Measurements from ENCODE around the gene PCBP3. TPM values are rescaled to one million over a fixed set of nuclear protein-coding genes. Genes with fewer than 3 reads are reported as not detected.
"Not testable (repeated sequence)": the region's sequence is repeated elsewhere in the genome, so short reads cannot be mapped to it uniquely, and the experiment has no call there.

The PCBP3 gene
- total and polyA plus RNA-seq, 10 of the 15 experiments (the other 5 are each of a cell fraction or from before 2014, with no cell fraction given): 0.09 to 1.3 (median 0.46) TPM; not detected in 3

DNA sequence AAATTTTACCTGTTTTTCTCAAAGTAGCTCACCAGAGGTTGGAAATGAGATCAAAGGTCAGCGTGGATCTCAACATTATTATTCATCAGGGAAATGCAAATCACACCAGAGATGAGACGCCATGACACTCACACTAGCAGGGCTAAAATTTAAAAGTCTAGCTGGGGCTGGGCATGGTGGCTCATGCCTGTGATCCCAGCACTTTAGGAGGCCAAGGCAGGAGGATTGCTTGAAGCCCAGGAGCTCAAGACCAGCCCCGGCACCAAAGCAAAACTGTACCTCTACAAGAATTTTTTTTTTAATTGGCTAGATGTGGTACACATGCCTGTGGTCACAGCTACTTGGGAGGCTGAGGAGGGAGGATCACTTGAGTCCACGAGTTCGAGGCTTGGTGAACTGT, 41.4 kb upstream of the PCBP3 start:
- H3K36me3 ChIP-seq (ENCODE audit: control insufficient read depth in 2 of 2, insufficient read depth in 2 of 2, low read length in 1 of 2): peaks cover 0 to 5% of the 10 kb centered on the region in 2 experiments; a peak in 3 of 4 replicates
- ChIA-PET SMC1A (ENCODE audit: uncharacterized antibody, unreplicated experiment) (interaction anchor here (1.2 kb wide), 1 partner anchor 18 kb away, joined by 3 read pairs; no protein-coding TSS in a partner anchor), POLR2A (no interaction called here), CTCF (interaction anchor here (0.8 kb wide), 1 partner anchor 46 kb away, joined by 4 read pairs; no protein-coding TSS in a partner anchor), RAD21 (ENCODE audit: unreplicated experiment) (no interaction called here)
- no TSS peak for BruUV-seq (replicated peaks)
- FAIRE-seq: no peak
- no peaks in the 10 kb centered on the region for H4K20me1 ChIP-seq (ENCODE audit: control insufficient read depth, insufficient read depth)
- no peak overlapping the region for H2AFZ ChIP-seq (ENCODE audit: control insufficient read depth, low read depth, low read length)
- intact Hi-C loops (cut with micrococcal nuclease; ENCODE audit: unreplicated experiment): no loop called here
- H3K4me1 ChIP-seq (ENCODE audit: control insufficient read depth, insufficient read depth, low read length): no peaks in the 10 kb centered on the region
- DNase-seq (ENCODE audit: low read depth, low spot score): no peak
- H3K27ac ChIP-seq (ENCODE audit: control insufficient read depth, insufficient read depth): no peak overlapping the region
- no peaks in the 10 kb centered on the region; the same call in 1 of the 2 replicates for H3K79me2 ChIP-seq (ENCODE audit: control insufficient read depth, insufficient read depth, low read length)
- H3K9ac ChIP-seq (ENCODE audit: control insufficient read depth, insufficient read depth, low read length): no peak overlapping the region
- H3K27me3 ChIP-seq (replicated peaks in 1 of 2; ENCODE audit: control insufficient read depth in 2 of 2, insufficient read depth in 2 of 2, low read length in 1 of 2): no peaks in the 10 kb centered on the region
- no peak for TF ChIP-seq CREB1 (IDR thresholded peaks at IDR 0.05; ENCODE audit: low read depth)
- H3K4me3 ChIP-seq: no peak overlapping the region
- no peak for ATAC-seq
- peaks cover 9% of the 10 kb centered on the region; the same call in 2 of the 3 replicates for H3K9me3 ChIP-seq (replicated peaks; ENCODE audit: control insufficient read depth, insufficient read depth, low read length)
- 43% methylated on average over 5 of the region's 5 CpGs for WGBS (ENCODE audit: insufficient coverage, insufficient replicate concordance, low lambda C conversion rate, missing lambda C conversion rate)
- H3K4me2 ChIP-seq (ENCODE audit: control insufficient read depth, insufficient read depth): no peak overlapping the region
- in situ Hi-C loops (cut with MboI): no loop called here

DNA sequence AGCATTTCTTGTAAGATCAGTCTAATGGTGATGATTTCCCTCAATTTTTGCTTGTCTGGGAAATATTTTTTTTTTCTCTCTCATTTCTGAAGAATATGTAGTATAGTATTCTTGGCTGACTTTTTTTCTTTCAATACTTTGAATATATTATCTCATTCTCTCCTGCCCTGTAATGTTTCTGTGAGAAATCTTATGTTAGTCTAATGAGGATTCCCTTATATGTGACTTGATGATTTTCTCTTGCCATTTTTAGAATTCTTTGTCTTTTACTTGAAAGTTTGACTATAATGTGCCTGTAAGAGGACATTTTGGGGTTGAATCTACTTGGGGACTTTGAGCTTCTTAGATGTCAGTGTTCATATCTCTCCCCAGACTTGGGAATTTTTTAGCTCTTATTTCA, 40.0 kb upstream of the PCBP3 start:
- intact Hi-C loops (cut with micrococcal nuclease; ENCODE audit: unreplicated experiment): no loop called here
- ChIA-PET POLR2A (no interaction called here), CTCF (interaction anchor here (0.8 kb wide), 1 partner anchor 47 kb away, joined by 3 read pairs; no protein-coding TSS in a partner anchor), RAD21 (ENCODE audit: unreplicated experiment) (no interaction called here), SMC1A (ENCODE audit: uncharacterized antibody, unreplicated experiment) (no interaction called here)
- FAIRE-seq (no peak), DNase-seq (ENCODE audit: low read depth, low spot score) (no peak), ATAC-seq (no peak)
- no peaks in the 10 kb centered on the region for H3K79me2 ChIP-seq (ENCODE audit: control insufficient read depth, insufficient read depth, low read length)
- H3K27ac ChIP-seq (ENCODE audit: control insufficient read depth, insufficient read depth): no peak overlapping the region
- in situ Hi-C loops (cut with MboI): no loop called here
- no peak overlapping the region for H3K4me2 ChIP-seq (ENCODE audit: control insufficient read depth, insufficient read depth)
- no peak overlapping the region for H3K4me3 ChIP-seq
- no peak overlapping the region for H3K9ac ChIP-seq (ENCODE audit: control insufficient read depth, insufficient read depth, low read length)
- H3K36me3 ChIP-seq (ENCODE audit: control insufficient read depth in 2 of 2, insufficient read depth in 2 of 2, low read length in 1 of 2): no peaks in the 10 kb centered on the region; a peak in 3 of 4 replicates
- no peaks in the 10 kb centered on the region for H3K4me1 ChIP-seq (ENCODE audit: control insufficient read depth, insufficient read depth, low read length)
- TF ChIP-seq RAD21 (IDR thresholded peaks at IDR 0.05; ENCODE audit: insufficient read depth, low read depth, low read length) (no peak), NR2C2 (IDR thresholded peaks at IDR 0.05; ENCODE audit: borderline replicate concordance, control insufficient read depth, insufficient read length, low read depth) (no peak), PAX8 (IDR thresholded peaks at IDR 0.05) (no peak), RB1 (IDR thresholded peaks at IDR 0.05; ENCODE audit: borderline replicate concordance) (no peak), NRF1 (conservative IDR thresholded peaks at IDR 0.05; ENCODE audit: low read depth, low read length) (no peak)
- no TSS peak for BruUV-seq (replicated peaks)
- no peak overlapping the region for H2AFZ ChIP-seq (ENCODE audit: control insufficient read depth, low read depth, low read length)
- no peaks in the 10 kb centered on the region for H3K27me3 ChIP-seq (replicated peaks in 1 of 2; ENCODE audit: control insufficient read depth in 2 of 2, insufficient read depth in 2 of 2, low read length in 1 of 2)
- H3K9me3 ChIP-seq (replicated peaks; ENCODE audit: control insufficient read depth, insufficient read depth, low read length): peaks cover 9% of the 10 kb centered on the region; the same call in 2 of the 3 replicates
- no peaks in the 10 kb centered on the region for H4K20me1 ChIP-seq (ENCODE audit: control insufficient read depth, insufficient read depth)

DNA sequence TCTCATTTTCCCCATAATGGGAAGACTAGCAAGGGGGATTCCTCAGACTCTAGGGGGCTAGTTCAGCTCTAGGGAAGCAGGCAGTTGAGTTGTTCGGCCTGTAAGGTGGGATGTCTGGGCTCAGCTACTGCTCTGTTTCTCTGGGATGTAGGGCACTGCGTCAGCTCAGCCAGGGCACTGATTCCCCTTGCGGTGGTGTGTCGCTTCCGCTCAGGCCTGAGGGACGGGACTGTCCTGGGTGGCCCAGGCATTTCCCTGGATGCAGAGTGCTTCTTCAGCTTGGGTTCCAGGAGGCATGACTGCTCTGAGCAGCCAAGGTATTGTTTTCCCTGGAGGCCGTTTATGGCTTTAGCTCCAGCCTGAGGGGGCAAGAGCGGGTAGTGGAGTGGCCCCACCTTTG, 38.8 kb upstream of the PCBP3 start:
- H3K27me3 ChIP-seq (replicated peaks in 1 of 2; ENCODE audit: control insufficient read depth in 2 of 2, insufficient read depth in 2 of 2, low read length in 1 of 2); intact Hi-C loops (cut with micrococcal nuclease; ENCODE audit: unreplicated experiment); H3K9ac ChIP-seq (ENCODE audit: control insufficient read depth, insufficient read depth, low read length); ATAC-seq; H4K20me1 ChIP-seq (ENCODE audit: control insufficient read depth, insufficient read depth); POLR2A ChIA-PET; H3K4me1 ChIP-seq (ENCODE audit: control insufficient read depth, insufficient read depth, low read length); FAIRE-seq; H3K27ac ChIP-seq (ENCODE audit: control insufficient read depth, insufficient read depth); H3K36me3 ChIP-seq (ENCODE audit: control insufficient read depth in 2 of 2, insufficient read depth in 2 of 2, low read length in 1 of 2); RAD21 ChIA-PET (ENCODE audit: unreplicated experiment); H3K4me2 ChIP-seq (ENCODE audit: control insufficient read depth, insufficient read depth); SMC1A ChIA-PET (ENCODE audit: uncharacterized antibody, unreplicated experiment); H3K9me3 ChIP-seq (replicated peaks; ENCODE audit: control insufficient read depth, insufficient read depth, low read length); CTCF ChIA-PET; H2AFZ ChIP-seq (ENCODE audit: control insufficient read depth, low read depth, low read length); H3K4me3 ChIP-seq; H3K79me2 ChIP-seq (ENCODE audit: control insufficient read depth, insufficient read depth, low read length); BruUV-seq (replicated peaks); in situ Hi-C loops (cut with MboI); DNase-seq (ENCODE audit: low read depth, low spot score): not testable (repeated sequence)
- whole genome bisulfite sequencing (ENCODE audit: insufficient coverage, insufficient replicate concordance, low lambda C conversion rate, missing lambda C conversion rate): 81% methylated on average over 7 of the region's 8 CpGs

All from GM12878 (cell line).